HepG2 (cell line): ENCODE measurements around the gene DYSF. TPM values are rescaled to one million over a fixed set of nuclear protein-coding genes. Genes with fewer than 3 reads are reported as not detected.

ENCODE experiments used
- ATAC-seq: fragments of 200-7000 bp; cut with Tn5 transposase; 3 replicates; pipeline ENCODE4 v1.9.1; 2020; ENCODE audit warnings: mild to moderate bottlenecking, moderate library complexity
- BruUV-seq: library from RNA; stranded (reverse); fragments of 400-500 nt; replicated peaks from 2 replicates; lab custom pipeline; 2021; lab: Mats Ljungman, UMichigan
- CTCF ChIA-PET: fragments of 300-600 bp; formaldehyde crosslinking; extraction: SDS; loops from one replicate; lab custom pipeline; 2021; ENCODE audit warnings: low total read pairs, inconsistent platforms, low intra/inter-chr PET ratio; lab: Yijun Ruan, JAX
- POLR2A ChIA-PET: fragments of 350-600 bp; sonication (Branson Sonifier 250); formaldehyde crosslinking; loops from one replicate; lab custom pipeline; 2020; ENCODE audit warnings: antibody characterized with exemption, inconsistent platforms; lab: Yijun Ruan, JAX
- DNase-seq: peaks from one replicate; pipeline ENCODE4 v3.0.0-alpha.2; 2015; ENCODE audit warnings: low spot score
- FAIRE-seq: peaks from 3 replicates; lab custom pipeline; 2011; peaks lifted over from hg19 to GRCh38; lab: Jason Lieb, UNC
- H2AFZ ChIP-seq: one replicate; pipeline ENCODE4 v1.6.1; 2011; ENCODE audit warnings: low read length, inconsistent platforms
- H3K27ac ChIP-seq: fragments of 300-600 bp; 3 replicates; pipeline ENCODE4 v1.8.0; 2011; ENCODE audit warnings: mixed run types, mild to moderate bottlenecking, mixed read lengths, low read length, inconsistent platforms; ENCODE audit not compliant: insufficient read depth; ENCODE audit errors: extremely low read length
- H3K27me3 ChIP-seq, 2 experiments: fragments of 200-600 bp in 1 of 2; 2 replicates in 1 of 2; 3 replicates in 1 of 2; pipeline versions ENCODE4 v1.6.0 to v1.8.0; 2011; ENCODE audit warnings: low read length in 2 of 2, mild to moderate bottlenecking in 2 of 2, moderate library complexity in 2 of 2, inconsistent platforms in 1 of 2; ENCODE audit not compliant: insufficient read depth in 2 of 2, control insufficient read depth in 1 of 2
- H3K36me3 ChIP-seq, 2 experiments: fragments of 200-600 bp in 1 of 2; replicated peaks in 1 of 2; 2 replicates in 1 of 2; 3 replicates in 1 of 2; pipeline versions ENCODE4 v1.5.1 to v1.8.0; 2011; ENCODE audit warnings: low read length in 2 of 2, inconsistent platforms in 1 of 2; ENCODE audit not compliant: insufficient read depth in 2 of 2, control insufficient read depth in 1 of 2
- H3K4me1 ChIP-seq: 2 replicates; pipeline ENCODE4 v1.5.1; 2012; ENCODE audit warnings: low read length, inconsistent platforms; ENCODE audit not compliant: insufficient read depth
- H3K4me2 ChIP-seq: 2 replicates; pipeline ENCODE4 v1.6.0; 2011; ENCODE audit warnings: low read depth, low read length, inconsistent platforms
- H3K4me3 ChIP-seq, 3 experiments: fragments of 200-600 bp in 1 of 3; sonication (generic), shearing (Covaris generic) in 1 of 3; replicated peaks in 1 of 3; 2 replicates each; pipeline ENCODE4 v1.5.1; 2011 to 2016; ENCODE audit warnings: low read length in 3 of 3, inconsistent platforms in 2 of 3, low read depth in 2 of 3, mild to moderate bottlenecking in 2 of 3, control low read depth in 1 of 3, mixed read lengths in 1 of 3; ENCODE audit not compliant: insufficient read depth in 1 of 3
- H3K79me2 ChIP-seq: one replicate; pipeline ENCODE4 v1.6.1; 2011; ENCODE audit warnings: low read length, inconsistent platforms; ENCODE audit not compliant: insufficient read depth
- H3K9ac ChIP-seq: 2 replicates; pipeline ENCODE4 v1.6.0; 2011; ENCODE audit warnings: mild to moderate bottlenecking, low read depth, low read length, inconsistent platforms; ENCODE audit not compliant: insufficient read depth
- H3K9me3 ChIP-seq: 2 replicates; pipeline ENCODE4 v1.5.1; 2012; ENCODE audit warnings: mild to moderate bottlenecking, low read length
- H4K20me1 ChIP-seq: 2 replicates; pipeline ENCODE4 v1.6.0; 2011; ENCODE audit warnings: inconsistent platforms, mild to moderate bottlenecking, low read length, moderate library complexity; ENCODE audit not compliant: insufficient read depth
- AGO2 ChIP-seq: fragments of 200-400 bp; formaldehyde crosslinking; optimal IDR thresholded peaks from 2 replicates; pipeline ENCODE3; 2017; ENCODE audit warnings: mild to moderate bottlenecking, low read depth, low read length, moderate library complexity
- BHLHE40 ChIP-seq: IDR thresholded peaks from 2 replicates; pipeline ENCODE4 v1.6.1; 2011; ENCODE audit warnings: low read length, improper control_type of control experiment
- FUBP1 ChIP-seq: sonication (generic); formaldehyde crosslinking; IDR thresholded peaks from 2 replicates; pipeline ENCODE4 v1.5.1; 2020; ENCODE audit warnings: missing genetic modification reagents, mild to moderate bottlenecking, borderline replicate concordance
- GRHL1 ChIP-seq: sonication (generic); formaldehyde crosslinking; conservative IDR thresholded peaks from 2 replicates; pipeline ENCODE4 v1.8.0; 2022; ENCODE audit warnings: missing genetic modification reagents
- HES4 ChIP-seq: sonication (generic); formaldehyde crosslinking; IDR thresholded peaks from 2 replicates; pipeline ENCODE4 v1.9.0; 2021; ENCODE audit warnings: mild to moderate bottlenecking, missing genetic modification reagents, borderline replicate concordance
- KDM5A ChIP-seq: fragments of 200-600 bp; sonication (generic); IDR thresholded peaks from 2 replicates; pipeline ENCODE4 v1.7.0; 2018; ENCODE audit warnings: antibody characterized with exemption, mild to moderate bottlenecking, low read length, borderline replicate concordance
- NR2F6 ChIP-seq, 2 experiments: IDR thresholded peaks; 2 replicates each; pipeline ENCODE4 v1.6.1; 2016; ENCODE audit warnings: antibody characterized with exemption in 1 of 2, mild to moderate bottlenecking in 1 of 2
- PAXIP1 ChIP-seq: sonication (generic); formaldehyde crosslinking; conservative IDR thresholded peaks from 2 replicates; pipeline ENCODE4 v1.4.0; 2020; ENCODE audit warnings: mild to moderate bottlenecking, missing genetic modification reagents, moderate library complexity
- XRCC5 ChIP-seq: fragments of 200-400 bp; formaldehyde crosslinking; optimal IDR thresholded peaks from 2 replicates; pipeline ENCODE3; 2017; ENCODE audit warnings: mild to moderate bottlenecking, low read length
- ZBTB7B ChIP-seq: sonication (generic); formaldehyde crosslinking; IDR thresholded peaks from 2 replicates; pipeline ENCODE4 v1.4.0; 2020; ENCODE audit warnings: missing genetic modification reagents
- ZNF619 ChIP-seq: sonication (generic); formaldehyde crosslinking; IDR thresholded peaks from 2 replicates; pipeline ENCODE4 v1.4.0; 2020; ENCODE audit warnings: mild to moderate bottlenecking, missing genetic modification reagents
- ZNF781 ChIP-seq: sonication (generic); formaldehyde crosslinking; IDR thresholded peaks from 2 replicates; pipeline ENCODE4 v1.5.1; 2020; ENCODE audit warnings: borderline replicate concordance, mild to moderate bottlenecking, missing genetic modification reagents; ENCODE audit errors: not compliant biosample characterization
- ZNF891 ChIP-seq: sonication (generic); formaldehyde crosslinking; IDR thresholded peaks from 2 replicates; pipeline ENCODE4 v1.5.0; 2020; ENCODE audit warnings: mild to moderate bottlenecking, missing genetic modification reagents
- ZSCAN21 ChIP-seq: sonication (generic); formaldehyde crosslinking; IDR thresholded peaks from 2 replicates; pipeline ENCODE4 v1.8.0; 2022; ENCODE audit warnings: mild to moderate bottlenecking, missing genetic modification reagents, moderate library complexity, borderline replicate concordance
- WGBS: methylation state at CpG from one replicate; pipeline ENCODE4 v1.1.6; 2017; ENCODE audit warnings: low lambda C conversion rate; 5-methylcytosine and 5-hydroxymethylcytosine counted together
- in situ Hi-C: cut with HindIII; loops from 2 replicates; pipeline ENCODE4 v1.10.0; 2017; ENCODE audit warnings: low pct_unique_long_range_greater_than_20kb; ENCODE audit not compliant: extremely low pct_ligation_motif_present
- intact Hi-C: fragments of 100-400 bp; cut with micrococcal nuclease; formaldehyde crosslinking; loops from one replicate; pipeline ENCODE4 v1.10.0; 2022; ENCODE audit not compliant: unreplicated experiment
- polyA plus RNA-seq, 8 experiments: library from polyadenylated mRNA; depleted of rRNA in 3 of 8; stranded (reverse) in 7 of 8; unstranded in 1 of 8; fragments of >200 nt; fragmentation: Illumina TruSeq in 4 of 8; extraction: Trizol in 4 of 8; gene quantifications; 2 replicates each; pipeline versions ENCODE4 v1.2.1 to v1.2.3, GENCODE V29; 2011 to 2016; ENCODE audit warnings: low read depth in 4 of 8, missing spikeins in 1 of 8, mixed read lengths in 1 of 8; ENCODE audit not compliant: insufficient read depth in 1 of 8
- total RNA-seq, 5 experiments: library from RNA; depleted of rRNA; stranded (reverse); fragments of >200 nt; fragmentation: Illumina TruSeq; extraction: Trizol; gene quantifications; 2 replicates each; pipeline ENCODE4 v1.2.3, GENCODE V29; 2016; ENCODE audit warnings: low read depth in 1 of 5

The DYSF gene
- total and polyA plus RNA-seq, 2 of the 13 experiments (the other 11 are each of a cell fraction or from before 2014, with no cell fraction given): 0.15 to 2.4 TPM

GRCh38 chr2:71614976-71615766 is 161.8 kb downstream of the DYSF start:
- no peaks in the 10 kb centered on the region for H3K79me2 ChIP-seq
- H2AFZ ChIP-seq: peak overlapping the region; percentile 45
- no peaks in the 10 kb centered on the region for H3K36me3 ChIP-seq
- ChIA-PET POLR2A (interaction anchor here (1.2 kb wide), 1 partner anchor 8 kb away, joined by 3 read pairs; no protein-coding TSS in a partner anchor), CTCF (interaction anchor here (1.0 kb wide), 1 partner anchor 183 kb away, joined by 3 read pairs; no protein-coding TSS in a partner anchor)
- H3K4me1 ChIP-seq: peaks cover 27% of the 10 kb centered on the region
- in situ Hi-C loops: no loop called here
- H3K9me3 ChIP-seq: no peaks in the 10 kb centered on the region
- no TSS peak for BruUV-seq
- H3K27me3 ChIP-seq: no peaks in the 10 kb centered on the region; a peak in 1 of 5 replicates
- H3K4me3 ChIP-seq: peak overlapping the region in 1 of 3 experiments; percentile 27; a peak in 2 of 6 replicates
- peak; percentile 18 for DNase-seq
- peak; percentile 43 for FAIRE-seq
- H3K27ac ChIP-seq: peak overlapping the region; percentile 13
- ATAC-seq: peak; percentile 73
- 22% methylated on average over 9 of the region's 9 CpGs for WGBS
- H4K20me1 ChIP-seq: no peaks in the 10 kb centered on the region
- intact Hi-C loops: no loop called here
- no peak overlapping the region for H3K9ac ChIP-seq
- H3K4me2 ChIP-seq: peak overlapping the region; percentile 65
- no peak for TF ChIP-seq KDM5A
- TF ChIP-seq AGO2: no peak
- TF ChIP-seq PAXIP1: 0 out of 2 replicates have a peak, but pooled peaks have one; percentile 31
- TF ChIP-seq ZNF781 (CRISPR knock-in tag): no peak
- TF ChIP-seq HES4: no peak
- no peak for TF ChIP-seq ZSCAN21 (CRISPR knock-in tag)
- no peak for TF ChIP-seq BHLHE40
- TF ChIP-seq ZNF619 (CRISPR knock-in tag): no peak
- no peak for TF ChIP-seq NR2F6 (IDR thresholded peaks at IDR 0.05)
- TF ChIP-seq NR2F6 (CRISPR knock-in tag; IDR thresholded peaks at IDR 0.05): no peak
- TF ChIP-seq GRHL1 (CRISPR knock-in tag): no peak
- TF ChIP-seq ZBTB7B (CRISPR knock-in tag): no peak
- TF ChIP-seq FUBP1 (CRISPR knock-in tag): no peak
- no peak for TF ChIP-seq XRCC5
- no peak for TF ChIP-seq ZNF891 (CRISPR knock-in tag)
